Activated CD4-positive, alpha-beta T cell treated with anti-CD3 and anti-CD28 coated beads, Interleukin-2, amount 10 ng/mL, durations not matched to agents 24 days and 14 days (primary cell): Measurements from ENCODE around the gene CCDC188. TPM values are rescaled to one million over a fixed set of nuclear protein-coding genes. Genes with fewer than 3 reads are reported as not detected.
A peak's percentile ranks its signal among the peaks of the same experiment; 100 is the strongest.

Source experiments
- DNase-seq: peaks from one replicate; pipeline ENCODE4 v3.0.0; 2022
- H3K27ac Mint-ChIP-seq: one replicate; pipeline ENCODE4 v1.8.0; 2022; ENCODE audit warnings: mild to moderate bottlenecking, mixed read lengths
- H3K27me3 Mint-ChIP-seq: one replicate; pipeline ENCODE4 v1.8.0; 2022; ENCODE audit warnings: mixed read lengths
- H3K36me3 Mint-ChIP-seq: one replicate; pipeline ENCODE4 v1.8.0; 2022; ENCODE audit warnings: low read depth, mild to moderate bottlenecking, mixed read lengths
- H3K4me1 Mint-ChIP-seq: one replicate; pipeline ENCODE4 v1.8.0; 2021; ENCODE audit warnings: mixed read lengths
- H3K4me3 Mint-ChIP-seq: one replicate; pipeline ENCODE4 v1.8.0; 2022; ENCODE audit warnings: mild to moderate bottlenecking, moderate library complexity, mixed read lengths
- H3K9me3 Mint-ChIP-seq: one replicate; pipeline ENCODE4 v1.8.0; 2021; ENCODE audit warnings: mixed read lengths
- intact Hi-C: fragments of 100-400 bp; cut with micrococcal nuclease; formaldehyde crosslinking; loops from one replicate; pipeline ENCODE4 v1.15.1; 2023
- total RNA-seq: library from RNA; stranded (reverse); gene quantifications from 2 replicates; pipeline ENCODE4 v1.2.3, GENCODE V29; 2022

The CCDC188 gene
- total RNA-seq, 1 donor from 2014 or later = not detected

DNA sequence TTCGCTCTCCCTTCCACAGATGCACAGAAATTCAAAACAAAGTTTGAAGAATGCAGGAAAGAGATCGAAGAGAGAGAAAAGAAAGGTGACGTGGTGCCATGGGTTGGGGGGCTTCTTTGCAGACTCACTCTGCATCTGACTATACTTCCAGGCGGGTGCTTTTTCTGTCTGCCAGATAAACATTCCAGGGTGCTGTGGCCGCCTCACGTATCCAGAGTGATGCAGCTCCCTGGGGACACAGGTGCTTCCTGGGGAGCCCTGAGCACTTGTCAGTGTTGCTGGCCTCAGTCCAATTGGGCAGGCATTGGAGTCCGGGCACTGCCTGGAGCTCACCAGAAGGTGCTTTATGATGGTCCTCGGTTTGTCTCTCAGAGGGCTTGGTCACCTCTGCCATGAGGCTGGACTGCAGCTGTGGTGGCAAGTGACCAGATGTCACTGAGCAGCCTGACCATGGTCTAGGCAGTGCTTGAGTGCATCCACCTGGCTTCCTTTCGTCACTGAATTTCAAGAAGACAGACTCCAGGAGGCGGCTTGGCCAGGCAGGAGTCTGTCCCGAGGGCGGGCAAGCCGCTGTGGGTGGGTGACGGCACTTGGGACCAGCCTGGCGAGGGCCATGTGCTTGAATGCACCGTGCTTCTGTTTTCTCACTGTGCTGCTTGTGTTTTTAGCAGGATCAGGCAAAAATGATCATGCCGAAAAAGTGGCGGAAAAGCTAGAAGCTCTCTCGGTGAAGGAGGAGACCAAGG lies 24.4 kb downstream of the CCDC188 start:
- H3K4me3 Mint-ChIP-seq = no peak overlapping the region
- no peaks in the 10 kb centered on the region for H3K9me3 Mint-ChIP-seq
- no peak for DNase-seq
- H3K36me3 Mint-ChIP-seq = peaks cover 46% of the 10 kb centered on the region
- H3K4me1 Mint-ChIP-seq = peaks cover 13% of the 10 kb centered on the region
- intact Hi-C loops = no loop called here
- no peak overlapping the region for H3K27ac Mint-ChIP-seq
- no peaks in the 10 kb centered on the region for H3K27me3 Mint-ChIP-seq

DNA sequence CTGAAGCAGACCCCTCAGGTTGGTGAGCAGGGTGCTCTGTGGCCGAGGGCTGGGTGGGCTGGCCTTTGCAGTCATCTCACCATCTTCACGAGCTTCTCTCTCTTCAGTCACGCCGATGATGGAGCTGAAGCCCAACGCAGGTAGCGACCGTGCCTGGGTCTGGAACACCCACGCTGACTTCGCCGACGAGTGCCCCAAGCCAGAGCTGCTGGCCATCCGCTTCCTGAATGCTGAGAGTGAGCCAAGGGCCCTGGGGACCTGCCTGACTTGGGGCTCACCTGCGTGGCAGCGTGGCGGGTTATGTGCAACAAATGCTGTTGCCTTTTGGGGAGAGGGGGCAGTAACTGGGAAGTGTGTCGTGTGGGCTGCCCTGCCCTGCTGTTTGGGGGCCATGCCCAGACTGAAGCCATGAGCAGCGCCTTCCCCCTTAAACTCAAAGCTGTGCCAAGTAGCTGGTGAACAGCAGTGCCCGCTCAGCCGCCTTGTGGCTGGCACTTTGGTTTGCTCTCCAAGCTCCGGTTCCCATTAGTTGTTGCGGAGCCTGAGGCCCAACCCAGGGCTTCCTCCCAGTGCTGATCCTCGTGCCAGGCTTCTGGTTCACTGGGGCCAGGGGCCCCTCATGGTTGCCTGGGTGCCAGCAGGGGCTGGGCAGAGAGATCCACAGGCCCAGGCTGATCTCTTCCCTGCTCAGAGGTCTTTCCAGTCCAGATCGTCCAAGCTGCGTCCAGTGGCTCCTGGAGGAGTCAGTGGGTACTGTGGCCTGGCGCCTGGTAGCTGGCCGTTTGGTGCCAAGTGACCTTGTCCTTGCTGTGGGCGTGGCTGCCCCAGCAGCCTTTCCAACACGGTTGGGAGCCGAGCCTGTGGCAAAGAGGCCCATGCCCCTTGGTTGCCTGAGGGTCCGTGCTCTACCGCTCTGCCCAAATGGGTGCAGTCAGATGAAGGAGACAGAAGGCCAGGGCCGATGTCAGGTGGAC lies 25.4 kb downstream of the CCDC188 start:
- DNase-seq = no peak
- H3K4me1 Mint-ChIP-seq = peaks cover 13% of the 10 kb centered on the region
- H3K27ac Mint-ChIP-seq = no peak overlapping the region
- H3K4me3 Mint-ChIP-seq = no peak overlapping the region
- intact Hi-C loops = no loop called here
- peaks cover 51% of the 10 kb centered on the region for H3K36me3 Mint-ChIP-seq
- H3K27me3 Mint-ChIP-seq = no peaks in the 10 kb centered on the region
- H3K9me3 Mint-ChIP-seq = no peaks in the 10 kb centered on the region

DNA sequence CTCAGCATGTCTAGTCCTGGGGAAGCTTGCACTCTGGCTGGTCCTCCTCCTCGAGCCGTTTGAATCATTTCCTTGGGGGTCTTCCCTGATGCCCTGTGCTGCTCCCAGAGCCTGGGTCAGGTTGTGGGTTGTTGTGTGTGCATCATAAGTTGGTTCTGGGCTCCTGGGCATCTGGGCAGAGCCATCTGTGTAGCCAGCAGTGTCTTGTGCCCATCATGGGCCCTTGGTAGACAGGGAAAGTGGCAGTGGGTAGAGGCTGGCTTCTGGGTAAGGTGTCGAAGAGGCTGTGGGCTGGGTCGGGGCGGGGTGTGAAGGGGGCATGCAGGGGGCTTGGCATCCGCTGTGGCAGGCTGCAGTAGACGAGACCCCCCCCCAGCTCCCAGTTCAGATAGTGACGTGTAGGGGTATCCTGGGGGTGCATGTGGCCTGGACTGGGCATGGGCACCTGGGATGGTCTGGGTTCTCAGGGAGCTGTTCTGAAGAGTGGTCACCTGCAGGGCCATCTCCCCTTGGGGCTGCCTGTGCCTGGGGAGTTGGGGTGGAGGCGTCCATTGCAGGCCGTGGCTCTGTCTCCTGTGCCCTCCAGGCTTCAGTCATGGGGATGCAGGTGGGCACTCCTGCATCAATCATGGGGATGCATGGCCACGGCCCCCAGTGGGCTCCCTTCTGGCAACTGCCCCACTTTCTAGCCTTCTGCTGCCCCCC lies 26.6 kb downstream of the CCDC188 start:
- H3K4me1 Mint-ChIP-seq = peaks cover 23% of the 10 kb centered on the region
- intact Hi-C loops = no loop called here
- no peaks in the 10 kb centered on the region for H3K9me3 Mint-ChIP-seq
- DNase-seq = no peak
- peaks cover 63% of the 10 kb centered on the region for H3K36me3 Mint-ChIP-seq
- H3K27ac Mint-ChIP-seq = no peak overlapping the region
- no peak overlapping the region for H3K4me3 Mint-ChIP-seq
- H3K27me3 Mint-ChIP-seq = no peaks in the 10 kb centered on the region

- Mint-ChIP-seq H3K4me1 (peaks cover 23% of the 10 kb centered on the region), H3K9me3 (no peaks in the 10 kb centered on the region), H3K4me3 (no peak overlapping the region), H3K27me3 (no peaks in the 10 kb centered on the region), H3K36me3 (peaks cover 68% of the 10 kb centered on the region), H3K27ac (no peak overlapping the region)
- intact Hi-C loops = no loop called here
- DNase-seq = no peak
Observed at GRCh38 chr22:20123366-20124082, 27.3 kb downstream of the CCDC188 start.

DNA sequence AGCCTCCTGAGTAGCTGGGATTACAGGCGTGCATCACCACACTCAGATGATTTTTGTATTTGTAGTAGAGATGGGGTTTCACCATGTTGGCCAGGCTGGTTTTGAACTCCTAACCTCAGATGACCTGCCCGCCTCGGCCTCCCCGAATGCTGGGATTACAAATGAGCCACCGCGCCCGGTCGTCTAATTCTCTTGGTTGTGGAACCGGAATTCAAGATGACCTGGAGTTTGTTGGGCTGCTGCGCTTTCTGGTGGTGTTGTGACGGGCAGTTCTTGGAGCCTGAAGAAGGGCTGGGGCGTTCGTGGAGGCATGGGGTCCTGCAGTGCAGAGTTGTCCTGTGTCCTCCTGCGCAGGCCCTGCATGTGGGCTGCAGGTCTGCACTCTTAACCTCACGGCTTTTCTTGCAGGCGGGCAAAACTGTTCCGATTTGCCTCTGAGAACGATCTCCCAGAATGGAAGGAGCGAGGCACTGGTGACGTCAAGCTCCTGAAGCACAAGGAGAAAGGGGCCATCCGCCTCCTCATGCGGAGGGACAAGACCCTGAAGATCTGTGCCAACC lies 28.9 kb downstream of the CCDC188 start:
- intact Hi-C loops = no loop called here
- DNase-seq = no peak
- no peak overlapping the region for H3K27ac Mint-ChIP-seq

DNA sequence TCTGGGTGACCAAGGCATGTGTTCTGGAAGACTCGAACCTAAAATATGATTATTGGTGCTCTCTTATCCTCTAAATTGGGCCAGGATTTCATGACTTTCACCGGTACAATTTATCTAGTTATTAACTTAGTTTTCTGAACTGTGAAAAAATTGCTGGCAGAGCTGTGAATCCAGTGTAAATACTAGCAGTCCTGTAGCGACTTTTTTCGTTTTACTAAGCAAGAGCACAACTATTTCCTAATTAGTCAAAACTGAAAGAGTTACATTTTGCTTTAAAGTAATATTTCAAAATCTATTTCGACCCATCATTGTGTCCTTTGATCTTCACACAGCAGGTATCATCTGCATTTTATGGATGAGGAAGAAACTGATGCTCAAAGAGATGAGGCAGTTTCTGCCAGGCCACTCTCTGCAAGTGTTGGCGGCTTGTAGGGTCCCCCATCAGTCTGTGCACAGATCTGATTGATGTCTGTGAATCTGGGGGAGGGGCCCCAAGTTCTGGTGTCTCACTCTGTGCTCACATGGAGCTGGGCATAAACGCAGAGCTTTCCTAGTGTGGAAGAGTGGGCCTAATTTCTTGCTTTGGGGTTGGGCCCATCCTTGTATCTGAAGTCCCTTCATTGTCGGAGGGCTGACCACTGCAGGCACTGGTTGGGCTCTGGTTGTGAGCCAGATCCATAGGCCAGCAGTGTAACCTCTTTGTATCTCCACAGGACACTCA lies 32.4 kb downstream of the CCDC188 start:
- Mint-ChIP-seq H3K4me1 (peaks cover 37% of the 10 kb centered on the region), H3K4me3 (peak overlapping the region; percentile 96), H3K9me3 (no peaks in the 10 kb centered on the region), H3K27me3 (peaks cover 2% of the 10 kb centered on the region), H3K27ac (peak overlapping the region; percentile 85), H3K36me3 (peaks cover 68% of the 10 kb centered on the region)
- DNase-seq = no peak
- intact Hi-C loops = loop anchor here (5.0 to 10.0 kb wide), 5 partner anchors 96 to 976 kb away; partner anchors contain the start of genes ESS2, GNB1L, MED15 and RTL10

More for the DNA sequence above, 28.9 kb downstream of the CCDC188 start:
- peaks cover 24% of the 10 kb centered on the region for H3K4me1 Mint-ChIP-seq
- H3K27me3 Mint-ChIP-seq = peaks cover 2% of the 10 kb centered on the region
- H3K36me3 Mint-ChIP-seq = peaks cover 67% of the 10 kb centered on the region
- no peaks in the 10 kb centered on the region for H3K9me3 Mint-ChIP-seq
- no peak overlapping the region for H3K4me3 Mint-ChIP-seq

- H3K4me1 Mint-ChIP-seq = peaks cover 35% of the 10 kb centered on the region
- intact Hi-C loops = loop anchor here (1.0 to 10.0 kb wide), 8 partner anchors 14 to 975 kb away; partner anchors contain the start of genes DGCR8, ESS2, GNB1L and MED15
- H3K9me3 Mint-ChIP-seq = no peaks in the 10 kb centered on the region
- DNase-seq = peak; percentile 88
- H3K36me3 Mint-ChIP-seq = peaks cover 66% of the 10 kb centered on the region
- peak overlapping the region; percentile 96 for H3K4me3 Mint-ChIP-seq
- peaks cover 2% of the 10 kb centered on the region for H3K27me3 Mint-ChIP-seq
- peak overlapping the region; percentile 85 for H3K27ac Mint-ChIP-seq
Observed at GRCh38 chr22:20117633-20118299, 33.1 kb downstream of the CCDC188 start.

- intact Hi-C loops = loop anchor here (1.0 to 10.0 kb wide), 8 partner anchors 14 to 975 kb away; partner anchors contain the start of genes DGCR8, ESS2, GNB1L and MED15
Observed at GRCh38 chr22:20116951-20117632, 33.8 kb downstream of the CCDC188 start, which contains the start of gene TRMT2A. Gene TRMT2A, minus strand, starts transcription at chr22:20117226. Its CDS starts 320 bp downstream, at chr22:20116906.

GRCh38 chr22:20116376-20116950 lies 34.4 kb downstream of the CCDC188 start:
- Mint-ChIP-seq H3K36me3 (peaks cover 58% of the 10 kb centered on the region), H3K9me3 (no peaks in the 10 kb centered on the region), H3K4me3 (peak overlapping the region; percentile 96), H3K27me3 (peaks cover 2% of the 10 kb centered on the region), H3K4me1 (peaks cover 35% of the 10 kb centered on the region), H3K27ac (peak overlapping the region; percentile 96)
- intact Hi-C loops = loop anchor here (5.0 to 10.0 kb wide), 5 partner anchors 94 to 974 kb away; partner anchors contain the start of genes ESS2, GNB1L, MED15 and RTL10
- no peak for DNase-seq

More at GRCh38 chr22:20116951-20117632, 33.8 kb downstream of the CCDC188 start, which contains the start of gene TRMT2A:
- H3K27ac Mint-ChIP-seq = peak within 1 kb of the TSS; percentile 96
- H3K4me3 Mint-ChIP-seq = peak within 1 kb of the TSS; percentile 96
- H3K9me3 Mint-ChIP-seq = no peaks in the 10 kb centered on the region
- H3K4me1 Mint-ChIP-seq = peaks cover 33% of the 10 kb centered on the region
- DNase-seq = peak; percentile 99
- peaks cover 2% of the 10 kb centered on the region for H3K27me3 Mint-ChIP-seq
- peaks cover 61% of the 10 kb centered on the region for H3K36me3 Mint-ChIP-seq

DNA sequence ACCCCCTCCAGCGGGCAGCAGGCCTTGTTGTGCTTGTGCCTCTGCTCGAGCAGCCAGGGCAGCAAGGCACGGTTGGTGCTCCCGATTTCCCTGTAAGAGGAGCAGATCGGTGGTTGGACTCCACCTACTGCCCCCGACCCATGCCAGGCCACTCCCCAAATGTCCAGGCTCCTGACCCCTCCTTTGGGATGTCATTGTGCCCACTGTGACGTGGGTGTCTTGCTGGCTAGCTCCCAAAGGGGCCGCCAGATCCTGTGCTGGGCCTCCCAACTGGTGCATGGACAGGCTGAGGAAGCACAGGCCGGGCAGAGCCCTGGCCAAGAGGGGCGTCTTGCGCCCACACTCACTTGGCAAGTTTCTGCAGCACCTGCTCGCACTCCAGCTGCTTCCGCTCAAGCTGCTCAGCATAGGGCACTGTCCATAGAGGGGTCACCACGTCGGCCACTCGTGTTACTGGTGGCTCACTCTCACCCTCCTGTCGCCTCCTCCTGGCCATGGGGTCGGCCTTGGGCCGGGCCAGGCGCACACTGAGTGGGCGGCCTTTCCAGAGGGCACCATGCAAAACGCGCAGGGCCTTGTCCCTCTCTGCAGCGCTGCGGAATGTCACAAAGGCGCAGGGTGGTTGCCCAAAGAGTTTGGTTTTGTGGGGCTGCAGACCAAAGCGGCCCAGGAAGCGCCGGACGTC lies 35.0 kb downstream of the CCDC188 start, which contains the start of gene RANBP1:
Gene RANBP1, plus strand, starts transcription at position 414 of the 685 bp plus-strand sequence. Its CDS starts 81 bp downstream, at position 495.
- Mint-ChIP-seq H3K36me3 (peaks cover 58% of the 10 kb centered on the region), H3K9me3 (no peaks in the 10 kb centered on the region), H3K4me1 (peaks cover 42% of the 10 kb centered on the region), H3K4me3 (peak within 1 kb of the TSS; percentile 96), H3K27me3 (peaks cover 2% of the 10 kb centered on the region), H3K27ac (peak within 1 kb of the TSS; percentile 96)
- intact Hi-C loops = loop anchor here (5.0 to 10.0 kb wide), 5 partner anchors 94 to 974 kb away; partner anchors contain the start of genes ESS2, GNB1L, MED15 and RTL10
- no peak for DNase-seq
